NOMO-1 treated with DMSO at 0.1 percent for 48 hours (cell line): Measurements from ENCODE around the gene CFAP52.
"Not testable (repeated sequence)": the region's sequence is repeated elsewhere in the genome, so short reads cannot be mapped to it uniquely, and the experiment has no call there.

Experiments used
- DNase-seq: peaks from one replicate; lab custom pipeline; 2025; ENCODE audit not compliant: unreplicated experiment; lab: John Stamatoyannopoulos, UW

The CFAP52 gene

DNA sequence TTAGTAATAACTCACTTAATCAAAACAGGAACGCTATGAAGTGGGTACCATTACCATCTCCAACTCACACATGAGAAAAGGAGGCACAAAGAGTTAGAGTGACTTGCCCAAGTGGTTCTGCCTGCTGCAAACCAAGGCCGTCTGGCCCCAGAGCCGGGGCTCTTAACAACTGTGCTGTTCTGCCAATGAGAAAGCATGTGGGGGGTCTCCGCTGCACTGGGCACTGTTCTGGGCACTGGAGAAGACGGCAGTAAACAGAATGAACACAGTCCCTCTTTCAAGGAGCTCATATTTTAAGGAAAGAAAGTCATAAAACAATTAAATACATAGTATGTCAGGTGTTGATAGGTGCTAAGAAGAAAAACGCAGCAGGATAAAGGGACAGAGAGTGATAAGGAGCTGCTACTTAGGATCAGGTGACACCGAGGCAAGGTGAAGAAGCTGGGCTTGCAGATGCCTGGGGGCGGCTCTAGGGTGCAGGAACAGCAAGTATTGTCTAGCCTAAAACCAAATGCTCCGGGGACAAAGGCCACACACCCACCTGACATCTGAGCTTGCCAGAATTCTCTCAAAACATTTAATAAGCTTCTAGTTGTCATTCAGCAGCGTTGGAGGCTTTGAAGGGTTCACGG is 7.4 kb upstream of the CFAP52 start:
- no peak for DNase-seq

DNA sequence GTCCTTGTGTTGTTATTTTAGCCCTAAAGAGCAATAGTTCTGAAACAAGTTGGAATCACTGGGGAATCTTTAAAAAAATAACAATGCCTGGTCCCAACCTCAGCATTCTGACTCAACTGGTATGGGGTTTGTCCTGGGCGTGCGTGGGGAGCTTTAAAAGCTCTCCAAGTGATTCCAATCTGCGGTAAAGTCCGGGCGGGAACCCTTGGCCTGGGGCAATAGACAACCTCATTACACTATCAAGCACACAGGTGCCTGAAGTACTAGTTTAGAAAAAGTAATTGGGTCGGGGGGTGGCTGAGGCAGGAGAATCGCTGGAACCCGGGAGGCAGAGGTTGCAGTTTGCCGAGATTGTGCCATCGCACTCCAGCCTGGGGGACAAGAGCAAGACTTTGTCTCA is 5.2 kb upstream of the CFAP52 start:
- DNase-seq, result no peak

GRCh38 chr17:9575381-9576101 is 901 bp upstream of the CFAP52 start, which contains the start of gene STX8:
STX8 (minus strand) TSS chr17:9575820; CDS start chr17:9575808, 12 bp downstream.
- DNase-seq, result peak; percentile 88

GRCh38 chr17:9577373-9577709 is 899 bp downstream of the CFAP52 start:
- peak; percentile 37 for DNase-seq

DNA sequence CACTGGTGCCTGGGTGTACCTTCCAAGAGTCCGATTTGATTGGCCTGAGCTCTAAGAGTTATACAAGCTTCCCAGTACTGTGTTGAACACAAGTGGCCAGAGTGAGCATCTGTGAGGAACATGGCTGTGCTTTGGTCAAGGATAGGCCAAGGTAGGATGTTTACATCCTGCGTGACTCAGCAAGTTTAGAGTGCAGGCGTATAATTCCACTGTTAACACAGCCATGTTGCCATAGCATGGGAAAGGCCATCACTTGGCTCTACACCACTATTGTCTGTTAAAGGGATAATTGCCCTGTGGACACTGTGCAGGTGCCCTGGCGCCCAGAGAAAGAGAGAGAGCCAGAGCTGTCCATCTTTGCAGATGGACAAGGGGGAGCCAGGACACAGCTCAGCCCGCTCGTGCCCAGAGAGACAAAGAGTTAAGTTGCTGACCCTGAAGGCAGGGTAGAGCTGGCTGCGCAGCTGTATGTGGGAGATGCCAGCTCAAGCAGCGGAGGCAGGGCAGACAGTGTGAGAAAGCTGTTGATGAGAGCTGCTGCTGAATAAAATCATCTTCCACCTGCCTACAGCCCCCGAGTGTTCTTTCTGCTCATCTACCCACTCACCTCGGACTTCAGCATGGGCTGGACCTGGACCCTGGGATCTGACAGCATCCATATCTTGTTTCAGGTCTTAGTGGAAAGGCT is 11.7 kb downstream of the CFAP52 start:
- DNase-seq, result no peak

GRCh38 chr17:9594065-9594464 is 17.6 kb downstream of the CFAP52 start:
- DNase-seq, result no peak

GRCh38 chr17:9597638-9598037 is 21.2 kb downstream of the CFAP52 start:
- not testable (repeated sequence) for DNase-seq

DNA sequence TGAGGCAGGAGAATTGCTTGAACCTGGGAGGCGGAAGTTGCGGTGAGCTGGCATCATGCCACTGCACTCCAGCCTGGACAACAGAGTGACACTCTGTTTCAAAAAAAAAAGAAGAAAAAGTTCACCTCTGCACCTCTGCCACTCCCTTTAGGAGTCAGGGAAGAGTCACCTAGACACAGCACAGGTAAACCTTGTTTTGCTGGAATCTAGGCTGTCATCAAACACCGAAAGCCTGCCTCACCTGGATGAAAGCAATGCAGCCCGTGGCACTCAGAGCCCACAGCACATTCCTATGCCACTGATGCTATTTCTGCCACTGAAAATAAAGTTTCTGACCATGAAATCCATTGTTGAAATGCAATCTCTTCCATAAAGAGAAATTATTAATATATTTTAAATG is 22.2 kb downstream of the CFAP52 start:
- no peak for DNase-seq

DNA sequence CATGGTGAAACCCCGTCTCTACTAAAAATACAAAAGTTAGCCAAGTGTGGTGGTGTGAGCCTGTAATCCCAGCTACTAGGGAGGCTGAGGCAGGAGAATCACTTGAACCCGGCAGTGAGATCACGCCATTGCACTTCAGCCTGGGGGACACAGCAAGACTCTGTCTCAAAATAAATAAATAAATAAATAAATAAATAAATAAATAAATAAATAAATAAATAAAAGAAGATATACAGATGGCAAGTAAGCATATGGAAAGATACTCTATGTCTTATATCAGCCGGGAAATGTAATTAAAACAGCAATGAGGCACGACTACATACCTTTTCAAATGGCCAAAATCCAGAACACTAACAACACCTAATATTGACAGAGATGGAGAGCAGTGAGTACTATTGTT is 28.1 kb downstream of the CFAP52 start:
- not testable (repeated sequence) for DNase-seq

GRCh38 chr17:9606453-9606852 is 30.0 kb downstream of the CFAP52 start:
- DNase-seq, result no peak

- DNase-seq, result not testable (repeated sequence)
Observed at GRCh38 chr17:9607058-9607457, 30.6 kb downstream of the CFAP52 start.

DNA sequence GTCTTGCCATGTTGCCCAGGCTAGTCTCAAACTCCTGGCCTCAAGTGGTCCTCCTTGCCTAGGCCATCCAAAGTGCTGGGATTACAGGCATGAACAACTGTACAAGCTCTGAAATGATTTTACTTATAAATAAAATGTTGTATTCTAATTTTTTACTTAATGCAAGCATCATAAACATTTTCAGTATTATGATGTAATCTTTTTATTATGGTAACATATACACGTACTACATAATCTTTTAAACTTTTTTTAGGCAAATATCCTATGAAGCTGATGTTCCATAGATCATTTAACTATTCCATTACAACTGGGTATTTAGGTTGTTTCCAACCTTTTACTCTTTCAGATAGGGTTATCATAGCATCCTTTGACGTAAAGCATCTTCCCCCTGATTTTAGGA is 35.1 kb downstream of the CFAP52 start:
- no peak for DNase-seq

- no peak for DNase-seq
Observed at GRCh38 chr17:9612006-9612405, 35.6 kb downstream of the CFAP52 start.

- DNase-seq, result no peak
Observed at GRCh38 chr17:9615486-9615885, 39.0 kb downstream of the CFAP52 start.

DNA sequence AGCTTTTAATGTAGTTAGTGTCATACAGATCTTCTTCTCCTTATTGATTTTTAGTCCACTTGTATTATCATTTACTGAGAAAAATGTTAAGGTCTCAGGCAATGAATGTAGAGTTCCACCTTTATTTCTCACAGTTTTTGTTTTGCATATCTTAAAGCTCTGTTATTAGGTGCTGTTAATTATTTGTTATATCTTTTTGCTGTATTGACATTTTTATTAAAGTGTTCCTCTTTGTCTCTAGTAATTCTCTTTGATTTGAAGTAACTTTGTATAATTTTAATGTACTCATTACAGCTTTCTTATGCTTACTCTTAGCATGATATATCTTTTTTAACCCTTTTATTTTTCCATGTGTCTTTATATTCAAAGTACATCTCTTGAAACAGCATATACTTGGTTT is 46.5 kb downstream of the CFAP52 start:
- no peak for DNase-seq

DNA sequence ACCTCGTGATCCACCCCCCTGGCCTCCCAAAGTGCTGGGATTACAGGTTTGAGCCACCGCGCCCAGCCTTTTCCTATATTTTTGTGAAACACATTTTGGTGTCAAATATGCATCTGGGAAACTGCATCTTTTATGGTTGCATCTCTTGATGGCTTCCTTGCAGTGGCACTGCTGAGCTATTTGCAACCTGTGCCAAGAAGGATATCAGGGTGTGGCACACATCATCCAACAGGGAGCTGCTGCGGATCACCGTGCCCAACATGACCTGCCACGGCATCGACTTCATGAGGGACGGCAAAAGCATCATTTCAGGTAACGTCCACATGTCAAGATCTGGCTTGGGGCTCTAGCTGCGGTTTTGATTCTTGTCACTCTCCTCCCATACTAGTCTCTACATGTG is 52.1 kb downstream of the CFAP52 start:
- DNase-seq, result no peak

GRCh38 chr17:9632741-9633140 is 56.3 kb downstream of the CFAP52 start:
- no peak for DNase-seq

GRCh38 chr17:9635340-9635739 is 58.9 kb downstream of the CFAP52 start:
- DNase-seq, result no peak

DNA sequence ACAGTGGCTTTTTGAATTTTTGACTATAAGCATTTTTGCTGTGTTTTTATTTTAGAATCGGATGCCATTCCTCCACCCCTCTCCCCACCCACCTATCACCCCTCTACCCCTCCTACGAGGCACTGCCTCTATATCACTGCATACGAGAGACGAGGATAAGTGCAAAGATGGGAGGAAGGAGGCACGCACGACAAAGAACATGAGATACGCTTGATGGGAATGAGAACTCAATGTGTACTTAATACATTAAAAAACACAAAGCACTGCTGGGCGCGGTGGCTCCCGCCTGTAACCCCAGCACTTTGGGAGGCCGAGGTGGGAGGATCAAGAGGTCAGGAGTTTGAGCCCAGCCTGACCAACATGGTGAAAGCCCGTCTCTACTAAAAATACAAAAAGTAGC is 60.1 kb downstream of the CFAP52 start:
- DNase-seq, result no peak

- DNase-seq, result not testable (repeated sequence)
Observed at GRCh38 chr17:9640388-9640787, 63.9 kb downstream of the CFAP52 start.

- no peak for DNase-seq
Observed at GRCh38 chr17:9643611-9644010, 67.2 kb downstream of the CFAP52 start.
